ENCODE results near the gene CCN2.
"Not testable (repeated sequence)": the region's sequence is repeated elsewhere in the genome, so short reads cannot be mapped to it uniquely, and the experiment has no call there.

- not testable (repeated sequence) for TF ChIP-seq POLR2AphosphoS5 (IDR thresholded peaks at IDR 0.05; ENCODE audit: borderline replicate concordance, low read depth, low read length); EZH2 (IDR thresholded peaks at IDR 0.05)
Observed at GRCh38 chr6:131901326-131901873, 49.8 kb downstream of the CCN2 start.
